HG03175 (cell line): ENCODE results near the gene ENGASE.

Experiments used
- ATAC-seq: cut with Tn5 transposase; IDR thresholded peaks from one replicate; pipeline ENCODE4 v1.9.1; 2021; ENCODE audit warnings: mild to moderate bottlenecking, moderate library complexity; ENCODE audit not compliant: unreplicated experiment

Gene ENGASE

DNA sequence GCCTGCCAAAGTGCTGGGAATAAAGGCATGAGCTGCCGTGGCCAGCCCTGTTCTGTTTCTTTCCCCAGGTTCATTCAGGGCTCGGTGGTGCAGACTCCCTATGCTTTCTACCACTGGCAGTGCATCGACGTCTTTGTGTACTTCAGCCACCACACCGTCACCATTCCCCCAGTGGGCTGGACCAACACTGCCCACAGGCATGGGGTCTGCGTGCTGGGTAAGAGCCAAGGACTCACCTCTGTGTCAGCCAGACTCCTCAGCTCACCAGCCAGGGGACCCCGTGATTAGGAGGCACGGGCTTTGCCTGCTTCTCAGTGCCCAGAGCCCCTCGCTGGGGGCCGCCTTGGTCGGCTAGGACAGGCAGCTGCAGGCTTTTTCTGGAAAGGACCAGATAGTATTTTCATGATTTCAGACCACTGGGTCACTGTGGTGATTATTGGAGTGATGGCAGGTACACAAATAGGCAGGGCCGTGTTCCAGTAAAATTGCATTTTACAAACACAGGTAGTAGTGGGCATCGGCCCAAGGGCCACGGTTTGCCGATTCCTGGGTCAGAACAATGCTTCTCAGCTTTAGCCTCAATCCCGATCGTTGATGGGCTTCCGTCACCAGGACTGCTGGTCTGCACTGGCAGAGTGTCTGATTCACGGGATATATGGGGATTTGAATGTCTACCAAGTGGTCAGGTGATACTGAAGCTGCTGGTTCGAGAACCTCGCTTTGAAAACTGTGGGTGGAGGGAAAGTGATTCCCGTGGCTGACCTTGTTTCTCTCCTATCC lies 5.0 kb downstream of the ENGASE start:
- ATAC-seq: no peak

DNA sequence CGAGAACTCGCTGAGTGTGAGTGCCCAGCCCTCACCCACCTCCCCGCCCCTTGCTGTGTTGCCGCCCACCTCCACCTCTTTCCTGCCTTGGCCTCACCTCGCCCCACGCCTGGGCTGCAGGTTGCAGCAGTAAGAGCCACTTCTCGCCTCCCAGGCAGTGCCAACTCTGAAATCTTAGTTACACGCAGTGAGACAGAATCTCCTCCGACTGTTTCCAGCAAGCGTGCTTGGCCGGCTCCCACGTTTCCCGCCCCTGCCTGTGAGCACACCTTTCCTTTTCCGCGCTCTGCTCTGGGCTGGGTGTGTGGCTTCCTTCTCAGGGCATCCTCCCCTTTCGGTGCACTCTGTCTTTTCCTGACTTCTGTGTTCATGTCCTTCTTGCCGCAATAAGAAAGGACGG lies 5.7 kb downstream of the ENGASE start:
- ATAC-seq: no peak

DNA sequence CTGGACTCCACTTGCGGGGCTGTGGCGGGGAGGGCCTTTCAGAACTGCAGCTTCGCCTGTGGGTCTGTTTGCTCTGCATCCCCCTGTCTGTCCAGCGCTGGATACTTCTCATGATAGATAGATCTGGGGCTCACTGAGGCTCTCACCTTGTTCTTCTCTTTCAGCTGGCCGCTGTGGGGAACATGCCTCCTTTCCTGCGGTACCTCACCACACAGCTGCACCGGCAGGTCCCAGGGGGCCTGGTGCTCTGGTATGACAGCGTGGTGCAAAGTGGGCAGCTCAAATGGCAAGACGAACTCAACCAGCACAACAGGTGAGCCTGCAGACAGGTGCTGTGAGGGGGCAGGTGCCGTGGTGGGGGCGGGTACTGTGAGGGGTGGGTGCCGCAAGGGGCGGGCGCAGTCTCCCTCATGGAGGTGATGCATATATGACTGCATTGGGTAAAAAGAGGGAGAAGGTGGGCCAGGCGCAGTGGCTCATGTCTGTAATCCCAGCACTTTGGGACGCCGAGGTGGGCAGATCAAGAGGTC lies 6.2 kb downstream of the ENGASE start:
- no peak for ATAC-seq

- ATAC-seq: no peak
Measured at GRCh38 chr17:79081571-79082276, 7.1 kb downstream of the ENGASE start.

GRCh38 chr17:79082311-79083190 lies 7.9 kb downstream of the ENGASE start:
- no peak for ATAC-seq

GRCh38 chr17:79083191-79083971 lies 8.8 kb downstream of the ENGASE start:
- ATAC-seq: no peak

GRCh38 chr17:79084291-79085153 lies 9.9 kb downstream of the ENGASE start:
- ATAC-seq: no peak

GRCh38 chr17:79085154-79085920 lies 10.7 kb downstream of the ENGASE start:
- ATAC-seq: no peak

- ATAC-seq: no peak
Measured at GRCh38 chr17:79085921-79086551, 11.4 kb downstream of the ENGASE start.

DNA sequence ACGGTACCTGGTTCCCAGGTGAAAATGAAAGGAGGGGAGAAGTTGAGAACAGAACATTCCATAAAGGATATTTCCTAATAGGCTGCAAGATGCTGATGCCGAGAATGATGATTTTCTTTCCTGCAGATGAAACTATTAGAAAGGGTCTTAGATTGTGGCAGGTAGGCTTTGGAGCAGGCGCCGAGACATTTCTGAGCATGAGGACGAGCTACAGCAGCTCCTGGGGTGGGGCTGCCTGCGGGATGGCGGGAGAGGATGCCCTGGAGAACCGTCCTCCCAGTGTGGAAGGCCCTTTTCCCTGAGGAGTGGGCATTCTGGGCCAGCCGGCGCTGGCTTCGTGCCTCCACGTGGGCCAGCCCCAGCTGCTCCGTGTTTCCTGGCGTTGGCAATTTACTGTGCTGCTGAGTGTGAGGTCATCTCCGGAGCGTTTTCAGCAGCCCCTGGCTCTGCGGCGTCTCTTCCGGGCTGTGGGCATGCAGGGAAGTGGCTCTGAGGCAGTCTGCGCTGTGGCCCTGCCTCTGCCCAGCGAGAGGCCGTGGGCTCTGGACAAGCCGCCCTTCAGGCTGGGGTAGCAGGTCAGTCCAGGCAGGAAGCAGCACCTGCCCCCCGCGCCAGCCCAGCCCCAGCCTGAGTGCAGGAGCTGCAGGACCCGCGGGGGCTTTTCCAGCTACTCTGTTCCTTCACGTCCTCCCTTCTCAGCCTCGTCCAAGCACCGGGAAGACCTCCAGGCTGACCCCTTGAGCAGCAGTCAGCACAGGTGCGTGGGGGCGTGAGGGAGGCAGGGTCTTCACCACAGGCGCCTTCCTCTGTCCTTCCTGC lies 12.2 kb downstream of the ENGASE start:
- ATAC-seq: no peak

- no peak for ATAC-seq
Measured at GRCh38 chr17:79087428-79088143, 13.0 kb downstream of the ENGASE start.

DNA sequence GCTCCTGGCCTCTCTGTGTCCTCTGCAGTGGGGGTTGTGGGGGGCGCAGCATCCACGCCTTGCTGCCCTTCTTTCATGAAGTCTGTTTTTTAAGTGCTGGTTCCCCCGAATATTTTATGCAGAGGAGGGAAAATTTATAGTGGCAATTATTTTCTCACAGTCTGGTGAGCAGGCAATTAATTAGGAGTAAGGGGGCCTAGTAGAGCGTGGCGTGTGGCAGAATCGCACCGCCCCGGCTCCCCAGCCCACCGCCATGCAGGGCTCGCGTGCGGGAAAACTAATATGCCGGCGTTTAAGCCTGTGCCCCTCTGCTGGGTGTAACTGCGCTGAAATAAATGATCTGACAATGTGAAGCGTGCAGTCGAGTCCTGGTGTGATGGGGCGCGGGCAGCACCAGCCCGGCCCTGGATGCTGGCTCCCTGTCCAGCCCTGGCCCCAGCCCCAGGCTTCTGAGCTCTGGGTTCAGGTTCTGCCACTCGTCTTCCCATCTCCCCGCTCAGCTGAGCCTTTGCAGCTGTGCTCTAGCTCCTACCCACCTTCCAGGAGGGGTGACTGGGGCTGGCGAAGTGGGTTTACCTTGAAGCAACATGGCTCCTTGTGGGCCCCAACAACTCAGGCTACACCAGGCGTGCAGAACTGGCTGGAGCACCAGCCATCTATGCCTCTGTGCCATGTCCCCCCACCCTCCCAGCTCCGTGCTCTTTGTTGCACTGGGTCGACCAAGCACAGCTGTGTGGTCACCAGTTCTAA lies 13.8 kb downstream of the ENGASE start:
- no peak for ATAC-seq

DNA sequence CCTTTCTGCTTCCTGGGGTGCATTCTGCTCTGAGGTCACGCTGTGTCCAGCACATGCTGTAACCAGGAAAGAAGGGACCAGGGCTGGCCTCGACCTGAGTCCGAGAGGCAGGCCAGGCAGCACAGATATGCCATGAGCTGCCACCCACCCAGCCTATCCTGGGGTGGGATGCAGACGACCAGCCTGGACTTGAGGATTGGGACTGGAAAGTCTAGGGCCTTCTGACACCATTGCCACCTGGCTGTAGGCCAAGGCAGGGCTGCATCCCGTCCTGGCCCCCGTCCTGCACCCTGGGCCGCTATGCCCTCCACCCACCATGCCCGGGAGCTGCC lies 14.3 kb downstream of the ENGASE start:
- ATAC-seq: no peak

- ATAC-seq: no peak
Measured at GRCh38 chr17:79089720-79090442, 15.3 kb downstream of the ENGASE start.

- ATAC-seq: no peak
Measured at GRCh38 chr17:79090443-79091225, 16.0 kb downstream of the ENGASE start.
